CD4-positive, alpha-beta T cell treated with Interleukin-15 for 1 hour (primary cell): ENCODE measurements around the gene ALPL.
"Not testable (repeated sequence)": the region's sequence is repeated elsewhere in the genome, so short reads cannot be mapped to it uniquely, and the experiment has no call there.

Source experiments
- DNase-seq: peaks from one replicate; pipeline ENCODE4 v3.0.0-alpha.2; 2020

The ALPL gene

DNA sequence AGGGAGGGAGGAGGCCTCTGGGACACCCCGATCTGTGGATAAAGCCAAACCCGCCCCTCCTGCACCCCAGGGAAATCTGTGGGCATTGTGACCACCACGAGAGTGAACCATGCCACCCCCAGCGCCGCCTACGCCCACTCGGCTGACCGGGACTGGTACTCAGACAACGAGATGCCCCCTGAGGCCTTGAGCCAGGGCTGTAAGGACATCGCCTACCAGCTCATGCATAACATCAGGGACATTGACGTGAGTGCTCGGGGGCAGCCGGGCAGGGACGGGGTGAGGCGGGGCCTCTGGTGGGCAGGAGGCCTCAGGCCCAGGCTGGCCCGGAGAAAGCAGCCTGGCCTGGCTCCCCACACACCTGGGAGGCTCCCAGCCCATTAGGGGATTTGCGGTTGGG is 54.7 kb downstream of the ALPL start:
- no peak for DNase-seq

DNA sequence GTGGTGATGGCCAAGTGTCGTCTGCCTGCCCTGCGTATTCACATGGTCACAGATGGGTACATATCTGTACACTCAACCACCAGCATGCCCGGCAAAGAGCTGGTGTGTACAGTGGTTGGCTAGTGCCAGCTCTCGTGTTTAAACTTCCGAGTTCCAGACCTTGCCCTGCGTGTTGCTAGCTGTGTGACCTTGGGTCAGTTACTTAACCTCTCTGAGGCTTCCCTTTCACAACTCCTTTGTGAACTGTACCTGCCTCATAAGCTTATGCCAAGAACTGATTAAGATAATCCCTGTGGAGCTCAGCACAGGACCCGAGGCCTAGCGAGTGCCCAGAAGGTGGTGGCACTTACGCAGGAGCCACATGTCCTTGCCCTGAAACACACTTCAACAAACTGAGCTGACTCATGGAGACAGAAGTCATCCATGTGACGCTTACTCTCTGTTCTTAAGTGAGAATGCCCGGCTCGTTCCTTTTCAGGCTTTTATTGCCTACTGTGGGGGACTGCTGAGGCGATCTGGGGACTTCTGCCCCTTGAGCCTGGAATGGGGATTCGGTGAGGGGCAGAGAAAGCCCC is 55.4 kb downstream of the ALPL start:
- DNase-seq: no peak

DNA sequence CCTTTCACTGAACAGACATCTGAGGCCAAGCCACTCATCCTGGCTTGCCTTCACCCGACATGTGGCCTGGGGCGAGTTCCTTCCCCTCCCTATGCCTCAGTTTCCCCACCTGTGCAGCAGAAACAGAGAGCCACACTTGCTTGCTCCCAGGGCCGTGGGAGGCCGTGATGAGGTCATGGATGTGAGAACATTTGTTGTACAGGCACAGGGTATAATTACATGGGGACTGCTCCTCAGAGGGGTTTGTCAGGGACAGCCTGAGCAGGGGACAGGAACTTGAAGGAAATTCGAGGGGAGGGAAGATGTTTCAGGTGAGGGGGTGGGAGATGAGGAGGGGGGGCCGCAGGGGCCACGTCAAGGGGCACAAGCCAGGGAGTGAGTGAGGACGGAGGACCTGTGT is 56.1 kb downstream of the ALPL start:
- DNase-seq: no peak

DNA sequence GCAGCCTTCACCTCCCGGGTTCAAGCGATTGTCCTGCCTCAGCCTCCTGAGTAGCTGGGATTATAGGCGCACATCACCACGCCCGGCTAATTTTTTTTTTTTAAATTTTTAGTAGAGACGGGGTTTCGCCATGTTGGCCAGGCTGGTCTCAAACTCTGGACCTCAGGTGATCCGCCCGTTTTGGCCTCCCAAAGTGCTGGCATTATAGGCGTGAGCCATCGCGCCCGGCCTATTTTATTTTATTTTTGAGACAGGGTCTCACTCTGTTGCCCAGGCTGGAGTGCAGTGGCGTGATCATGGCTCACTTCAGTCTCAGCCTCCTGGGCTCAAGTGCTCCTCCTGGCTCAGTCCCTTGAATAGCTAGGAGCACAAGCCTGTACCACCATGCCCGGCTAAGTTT is 57.1 kb downstream of the ALPL start:
- not testable (repeated sequence) for DNase-seq

DNA sequence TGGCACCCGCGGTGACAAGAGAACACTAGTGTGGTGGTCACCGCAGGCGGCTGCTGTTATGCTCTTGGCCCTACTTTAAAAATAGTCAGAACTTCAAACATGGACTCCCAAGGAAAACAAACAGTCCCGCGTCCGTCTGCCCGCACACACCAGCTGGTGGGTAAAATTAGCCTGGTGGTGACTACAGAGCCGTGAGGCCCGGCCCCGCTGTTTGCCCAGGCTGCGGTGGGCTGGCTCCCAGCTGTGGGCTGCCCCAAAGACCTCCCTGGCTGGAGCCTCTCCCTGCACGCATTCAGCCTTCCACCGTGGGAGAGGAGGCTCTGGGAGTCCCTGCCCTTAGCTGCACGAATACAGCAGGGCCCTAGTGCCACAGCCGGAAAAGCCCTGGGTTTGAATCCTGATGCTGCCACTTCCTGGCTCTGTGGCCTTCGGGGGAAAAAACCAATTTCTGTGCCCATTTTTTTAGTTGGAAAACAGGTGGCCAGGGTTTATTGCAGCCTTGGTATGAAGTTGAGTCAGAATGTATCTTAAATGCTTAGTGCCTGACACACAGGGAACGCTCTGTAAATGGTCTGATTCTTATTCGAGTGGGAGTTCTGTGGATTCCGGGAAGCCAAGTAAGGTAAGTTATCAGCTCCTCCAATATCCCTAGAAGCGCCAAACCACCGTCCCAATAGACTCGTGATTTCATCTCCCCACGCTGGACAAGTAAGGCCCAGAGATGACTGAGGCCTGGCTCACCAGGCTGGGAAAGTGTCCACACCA is 58.2 kb downstream of the ALPL start:
- no peak for DNase-seq

DNA sequence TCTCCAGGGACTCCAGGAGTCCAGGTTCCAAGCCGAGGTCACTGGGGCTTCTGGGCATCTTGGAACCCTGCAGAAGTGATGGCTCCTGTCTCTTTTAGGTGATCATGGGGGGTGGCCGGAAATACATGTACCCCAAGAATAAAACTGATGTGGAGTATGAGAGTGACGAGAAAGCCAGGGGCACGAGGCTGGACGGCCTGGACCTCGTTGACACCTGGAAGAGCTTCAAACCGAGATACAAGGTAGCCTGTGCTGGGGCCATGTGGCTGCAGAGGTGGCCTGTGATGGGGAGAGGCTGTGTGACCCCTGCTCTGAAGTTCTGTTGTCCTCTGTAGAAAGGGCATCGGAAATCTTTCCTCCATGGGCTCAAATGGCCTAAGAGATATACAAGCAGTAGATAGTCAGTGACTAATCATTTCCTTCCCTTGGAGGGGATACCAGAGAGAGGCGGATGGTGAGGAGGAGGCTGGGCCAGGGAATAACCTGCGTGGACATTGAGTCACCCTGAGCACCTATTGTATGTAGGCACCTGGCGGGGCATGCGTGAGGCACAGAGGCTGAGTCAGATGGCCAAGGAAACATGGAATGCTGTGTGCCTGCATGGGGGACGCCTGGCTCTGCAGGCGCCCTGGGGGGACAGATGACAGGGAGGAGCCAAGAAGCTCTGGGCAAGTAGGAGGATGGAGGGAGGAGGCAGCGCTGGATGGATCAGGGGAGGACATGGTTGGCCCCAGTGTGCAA is 59.0 kb downstream of the ALPL start:
- no peak for DNase-seq

DNA sequence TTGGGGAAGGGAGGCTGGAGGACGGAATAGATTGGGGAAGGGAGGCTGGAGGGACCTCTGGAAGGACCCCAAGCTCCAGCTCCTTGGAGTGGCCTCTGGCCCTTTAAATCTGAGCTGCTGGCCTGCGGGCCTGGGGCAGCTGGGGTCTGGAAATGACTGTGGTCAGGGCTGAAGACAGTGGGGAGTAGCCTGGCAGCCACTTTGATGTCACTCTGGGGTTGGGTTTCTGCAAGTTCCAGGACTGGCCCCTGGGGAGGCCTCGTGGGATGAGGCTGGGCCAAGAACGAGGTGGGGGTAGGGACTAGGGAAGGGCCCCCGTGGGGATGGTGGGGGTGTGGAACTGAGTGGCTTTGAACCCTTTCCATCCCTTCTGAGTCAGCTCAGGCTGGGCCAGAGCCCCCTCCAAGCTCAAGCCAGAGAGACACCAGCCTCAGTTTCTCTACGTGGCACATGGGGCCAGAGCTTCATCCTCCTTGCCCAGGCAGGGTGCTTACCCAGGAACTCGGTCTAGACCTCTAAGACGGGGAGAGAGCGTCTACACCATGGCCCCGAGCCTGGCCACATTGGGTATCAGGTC is 59.7 kb downstream of the ALPL start:
- DNase-seq: no peak

DNA sequence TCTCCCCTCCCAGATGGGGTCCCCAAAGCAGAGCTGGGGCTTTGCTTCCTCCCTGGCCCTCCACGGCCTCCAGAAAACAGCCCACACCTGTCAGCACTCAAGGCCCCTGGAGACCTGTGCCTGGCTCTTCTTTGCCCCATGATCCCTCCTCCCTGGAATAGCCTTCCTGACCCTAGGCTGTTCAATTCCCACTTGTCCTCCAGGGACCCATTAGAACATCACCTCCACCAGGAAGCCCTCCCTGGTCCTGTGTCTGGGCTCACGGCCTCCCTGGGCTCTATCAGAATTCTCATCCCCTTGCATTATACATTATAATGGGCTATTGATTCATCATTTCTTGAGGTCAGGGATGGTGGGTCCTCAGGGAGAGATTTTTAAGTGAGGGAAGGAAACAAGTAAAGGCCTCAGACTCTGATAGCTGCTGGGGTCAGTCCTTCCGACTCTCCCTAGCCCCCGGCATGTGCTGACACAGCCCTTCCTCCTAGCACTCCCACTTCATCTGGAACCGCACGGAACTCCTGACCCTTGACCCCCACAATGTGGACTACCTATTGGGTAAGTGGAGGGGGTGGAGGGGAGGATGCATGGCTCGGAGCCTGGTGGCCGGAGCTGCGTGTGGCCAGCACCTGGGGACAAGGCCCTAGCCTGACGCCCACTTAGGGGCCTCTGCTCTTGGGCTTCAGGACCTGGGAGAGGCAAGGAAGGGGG is 60.8 kb downstream of the ALPL start:
- DNase-seq: no peak

DNA sequence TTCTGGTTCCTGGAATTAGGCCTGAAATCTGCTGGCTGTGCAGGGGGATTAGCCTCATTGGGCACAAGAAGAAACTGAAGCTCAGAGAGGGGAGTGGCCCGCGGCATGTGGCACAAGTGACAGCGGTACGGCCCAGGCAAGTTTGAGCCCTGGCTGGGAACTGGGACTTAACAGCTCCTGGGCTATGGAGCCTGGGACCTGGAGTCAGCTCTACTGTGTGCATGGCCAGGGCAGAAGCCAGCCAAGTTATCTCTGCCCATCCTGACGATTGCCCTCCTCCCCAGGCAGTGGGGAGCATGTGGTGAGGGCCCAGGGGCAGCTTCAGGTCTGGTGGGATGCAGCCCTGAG is 61.3 kb downstream of the ALPL start:
- DNase-seq: no peak

DNA sequence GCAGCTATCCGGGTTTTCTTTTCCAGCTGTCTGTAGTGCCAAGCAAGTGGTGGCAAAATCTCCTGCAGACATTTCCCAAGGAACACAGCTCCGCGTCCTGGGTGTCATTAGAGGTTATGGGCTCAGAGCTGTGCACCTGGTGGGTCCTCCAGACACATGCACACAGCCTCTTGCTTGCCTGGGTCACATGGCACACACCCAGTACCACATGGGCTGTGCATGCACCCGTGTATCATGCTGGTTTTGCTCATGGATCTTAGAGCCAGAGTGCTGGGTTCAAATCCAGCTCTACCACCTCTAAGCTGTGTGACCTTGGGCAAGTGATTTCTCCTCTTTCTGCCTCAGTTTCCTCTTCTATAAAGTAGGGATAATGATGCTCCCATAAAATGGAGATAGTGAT is 61.7 kb downstream of the ALPL start:
- DNase-seq: no peak

DNA sequence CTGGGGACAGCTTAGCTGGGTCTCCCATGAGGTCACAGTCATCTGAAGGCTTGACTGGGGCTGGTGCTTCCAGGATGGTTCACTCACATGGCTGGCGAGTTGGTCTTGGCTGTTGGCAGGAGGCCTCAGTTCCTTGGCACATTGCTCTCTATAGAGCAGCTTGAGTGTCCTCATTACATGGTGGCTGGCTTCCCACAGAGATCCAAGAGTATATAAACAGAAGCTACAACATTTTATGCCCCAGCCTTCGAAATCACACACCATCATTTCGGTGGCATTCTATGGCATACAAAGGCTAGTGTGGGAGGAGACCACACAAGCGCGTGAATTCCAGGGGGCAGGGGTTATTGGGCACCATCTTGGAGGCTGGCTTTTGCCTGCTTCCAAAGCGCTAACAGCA is 63.0 kb downstream of the ALPL start:
- no peak for DNase-seq

DNA sequence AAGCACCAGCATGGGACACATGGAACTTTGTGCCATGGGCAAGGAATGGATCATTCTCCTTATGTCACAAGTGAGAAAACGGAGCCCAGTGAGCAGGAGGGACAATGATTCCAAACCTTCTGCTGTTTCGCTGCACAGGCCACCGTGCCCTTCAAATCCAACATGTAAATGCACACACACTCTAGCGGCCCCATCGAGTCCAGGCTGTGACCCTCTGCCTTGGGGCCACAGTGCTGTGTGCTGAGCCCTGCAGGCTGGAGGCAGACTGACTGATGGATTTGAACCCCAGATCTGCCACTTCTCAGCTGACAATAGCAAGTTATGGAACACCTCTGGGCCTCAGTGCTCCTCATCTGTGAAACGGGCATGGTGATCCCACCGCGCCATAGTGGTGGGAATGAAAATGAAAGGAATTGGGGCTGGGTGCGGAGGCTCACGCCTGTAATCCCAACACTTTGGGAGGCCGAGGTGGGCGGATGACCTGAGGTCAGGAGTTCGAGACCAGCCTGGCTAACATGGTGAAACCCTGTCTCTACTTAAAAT is 63.6 kb downstream of the ALPL start:
- DNase-seq: no peak

DNA sequence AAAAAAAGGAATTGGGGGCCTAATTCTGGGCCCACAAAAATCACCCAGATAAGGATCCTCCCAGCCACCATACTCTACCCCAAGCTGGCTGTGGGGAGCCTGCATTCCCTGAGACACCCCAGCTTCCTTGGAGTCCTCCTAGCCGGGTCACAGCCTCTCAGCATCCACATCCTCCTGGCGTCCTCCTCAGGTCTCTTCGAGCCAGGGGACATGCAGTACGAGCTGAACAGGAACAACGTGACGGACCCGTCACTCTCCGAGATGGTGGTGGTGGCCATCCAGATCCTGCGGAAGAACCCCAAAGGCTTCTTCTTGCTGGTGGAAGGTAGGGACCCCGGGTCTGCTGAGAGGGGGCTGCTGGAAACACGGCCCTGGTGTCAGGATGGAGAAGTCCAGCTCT is 64.3 kb downstream of the ALPL start:
- DNase-seq: no peak

DNA sequence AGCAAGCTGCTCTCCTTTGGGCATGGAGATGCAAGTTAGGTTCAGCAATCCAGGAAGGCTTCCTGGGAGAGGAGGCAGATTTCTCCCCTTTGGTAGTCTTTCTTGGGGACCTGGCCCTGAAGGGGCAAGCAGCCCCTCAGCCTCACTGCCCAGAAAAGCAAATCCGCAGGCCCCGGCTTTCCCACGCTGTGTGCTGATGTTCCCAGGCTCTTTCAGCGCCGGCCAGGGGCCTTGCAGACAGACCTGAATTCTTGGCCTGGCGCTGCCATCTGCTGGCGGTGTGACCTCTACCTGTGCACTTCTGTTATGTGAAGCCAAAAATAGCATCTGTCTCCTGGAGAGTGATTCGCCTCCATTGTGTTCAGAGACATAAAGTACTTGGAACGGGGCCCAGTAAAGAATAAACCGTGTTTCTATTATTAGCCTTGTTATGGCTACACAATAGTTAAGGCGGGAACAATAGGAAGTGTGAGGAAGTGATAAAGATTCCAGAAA is 64.8 kb downstream of the ALPL start:
- DNase-seq: no peak

DNA sequence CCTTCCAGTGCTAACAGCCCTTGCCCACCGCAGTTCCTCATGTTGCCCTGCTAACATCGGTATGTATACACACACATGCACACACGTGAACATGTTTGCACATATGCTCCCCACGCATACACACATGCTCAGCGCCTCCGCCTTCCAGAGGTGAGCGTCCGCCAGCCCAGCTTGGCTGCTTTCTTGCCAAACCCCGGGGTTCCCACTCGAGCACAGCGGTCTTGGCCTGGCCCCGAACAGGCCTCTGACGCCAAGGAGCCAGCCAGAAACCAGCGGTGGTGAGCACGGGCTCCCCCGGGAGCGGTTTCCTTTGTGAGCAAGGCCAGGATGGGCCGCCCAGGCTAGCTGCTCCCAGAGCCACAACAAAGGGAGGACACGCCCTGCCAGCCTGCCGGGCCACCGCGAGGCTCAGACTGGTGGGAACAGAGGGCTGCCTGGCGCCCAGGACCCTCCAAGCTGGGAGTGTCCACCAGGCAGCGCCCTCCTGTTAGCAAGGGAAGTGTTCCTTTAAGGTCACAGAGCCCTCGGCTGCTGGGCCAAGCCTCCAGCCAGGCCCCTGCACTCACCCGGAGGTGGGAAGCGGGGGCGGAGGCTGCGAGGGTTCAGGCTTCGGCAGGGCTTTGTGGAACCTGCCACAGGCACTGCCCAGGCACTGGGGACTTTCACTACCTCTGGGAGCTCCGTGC is 65.4 kb downstream of the ALPL start:
- DNase-seq: no peak

DNA sequence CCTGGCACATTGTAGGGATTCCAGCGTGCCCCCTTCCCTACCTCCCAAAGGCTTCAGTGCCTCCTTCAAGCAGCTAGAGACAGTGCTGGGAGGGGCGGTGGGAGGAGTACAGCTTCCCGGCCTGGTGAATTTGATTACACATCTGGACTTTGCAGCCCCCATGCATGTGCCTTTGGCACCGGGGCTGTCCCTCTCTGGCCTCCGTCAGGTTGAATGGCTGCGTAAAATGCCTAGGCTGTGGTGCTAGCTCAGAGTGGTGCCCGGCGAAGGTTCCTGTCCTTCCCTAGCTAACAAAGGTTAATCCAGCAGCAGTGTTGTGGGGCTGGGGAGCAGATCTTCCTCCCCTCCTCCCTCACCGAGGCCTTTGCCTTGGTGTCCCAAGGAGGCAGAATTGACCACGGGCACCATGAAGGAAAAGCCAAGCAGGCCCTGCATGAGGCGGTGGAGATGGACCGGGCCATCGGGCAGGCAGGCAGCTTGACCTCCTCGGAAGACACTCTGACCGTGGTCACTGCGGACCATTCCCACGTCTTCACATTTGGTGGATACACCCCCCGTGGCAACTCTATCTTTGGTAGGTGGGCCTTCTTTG is 66.2 kb downstream of the ALPL start:
- no peak for DNase-seq

DNA sequence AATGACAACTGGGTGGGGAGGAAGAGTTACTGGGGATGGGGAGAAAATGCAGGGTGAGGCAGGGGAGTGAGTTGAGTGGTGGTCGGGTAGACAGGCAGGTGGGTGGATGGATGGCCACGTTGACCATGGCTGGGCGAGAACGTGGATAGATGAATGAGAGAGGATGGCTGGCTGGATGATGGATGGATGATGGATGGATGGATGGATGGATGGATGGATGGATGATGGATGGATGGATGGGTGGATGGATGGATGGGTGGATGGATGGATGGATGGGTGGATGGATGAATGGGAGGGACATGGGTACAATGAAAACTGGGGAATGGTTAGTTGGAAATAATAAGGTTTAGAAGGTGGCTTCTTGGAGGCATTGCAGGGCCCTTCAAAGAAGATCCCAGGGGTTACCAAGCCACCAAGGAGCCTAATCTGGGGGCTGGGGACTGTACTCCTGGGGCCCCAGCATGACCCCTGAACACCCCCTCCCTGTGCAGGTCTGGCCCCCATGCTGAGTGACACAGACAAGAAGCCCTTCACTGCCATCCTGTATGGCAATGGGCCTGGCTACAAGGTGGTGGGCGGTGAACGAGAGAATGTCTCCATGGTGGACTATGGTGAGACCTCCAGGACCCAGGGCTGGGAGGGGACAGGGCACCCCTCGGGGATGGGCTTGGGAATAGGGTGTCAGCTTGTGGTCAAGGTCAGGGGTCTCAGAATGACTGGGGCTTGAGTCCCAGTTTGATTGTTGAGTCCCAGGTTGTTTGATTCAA is 67.0 kb downstream of the ALPL start:
- no peak for DNase-seq

DNA sequence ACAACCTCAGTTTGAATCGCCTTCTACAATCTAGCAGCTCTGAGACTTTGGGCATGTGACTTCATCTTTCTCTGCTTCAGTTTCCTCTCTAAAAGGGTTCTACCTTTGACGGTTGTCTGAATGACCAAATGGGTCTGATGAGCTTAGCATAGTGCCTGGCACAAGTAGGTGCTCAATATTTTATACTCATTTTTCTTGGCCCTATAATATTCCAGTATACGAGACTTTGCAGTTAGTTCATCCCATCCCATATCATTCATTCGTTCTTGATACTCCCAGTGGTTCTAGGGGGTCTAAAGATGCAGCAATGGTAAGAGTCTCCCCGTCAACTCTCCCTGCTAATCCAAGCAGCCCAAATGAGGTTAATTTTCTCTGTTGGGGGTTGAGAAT is 67.6 kb downstream of the ALPL start:
- DNase-seq: no peak

DNA sequence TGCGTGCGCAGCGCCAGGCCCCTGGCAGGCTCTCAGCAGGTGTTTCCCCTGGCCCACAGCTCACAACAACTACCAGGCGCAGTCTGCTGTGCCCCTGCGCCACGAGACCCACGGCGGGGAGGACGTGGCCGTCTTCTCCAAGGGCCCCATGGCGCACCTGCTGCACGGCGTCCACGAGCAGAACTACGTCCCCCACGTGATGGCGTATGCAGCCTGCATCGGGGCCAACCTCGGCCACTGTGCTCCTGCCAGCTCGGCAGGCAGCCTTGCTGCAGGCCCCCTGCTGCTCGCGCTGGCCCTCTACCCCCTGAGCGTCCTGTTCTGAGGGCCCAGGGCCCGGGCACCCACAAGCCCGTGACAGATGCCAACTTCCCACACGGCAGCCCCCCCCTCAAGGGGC is 68.1 kb downstream of the ALPL start:
- no peak for DNase-seq

DNA sequence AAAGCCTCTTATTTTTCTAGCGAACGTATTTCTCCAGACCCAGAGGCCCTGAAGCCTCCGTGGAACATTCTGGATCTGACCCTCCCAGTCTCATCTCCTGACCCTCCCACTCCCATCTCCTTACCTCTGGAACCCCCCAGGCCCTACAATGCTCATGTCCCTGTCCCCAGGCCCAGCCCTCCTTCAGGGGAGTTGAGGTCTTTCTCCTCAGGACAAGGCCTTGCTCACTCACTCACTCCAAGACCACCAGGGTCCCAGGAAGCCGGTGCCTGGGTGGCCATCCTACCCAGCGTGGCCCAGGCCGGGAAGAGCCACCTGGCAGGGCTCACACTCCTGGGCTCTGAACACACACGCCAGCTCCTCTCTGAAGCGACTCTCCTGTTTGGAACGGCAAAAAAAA is 68.7 kb downstream of the ALPL start:
- DNase-seq: no peak

DNA sequence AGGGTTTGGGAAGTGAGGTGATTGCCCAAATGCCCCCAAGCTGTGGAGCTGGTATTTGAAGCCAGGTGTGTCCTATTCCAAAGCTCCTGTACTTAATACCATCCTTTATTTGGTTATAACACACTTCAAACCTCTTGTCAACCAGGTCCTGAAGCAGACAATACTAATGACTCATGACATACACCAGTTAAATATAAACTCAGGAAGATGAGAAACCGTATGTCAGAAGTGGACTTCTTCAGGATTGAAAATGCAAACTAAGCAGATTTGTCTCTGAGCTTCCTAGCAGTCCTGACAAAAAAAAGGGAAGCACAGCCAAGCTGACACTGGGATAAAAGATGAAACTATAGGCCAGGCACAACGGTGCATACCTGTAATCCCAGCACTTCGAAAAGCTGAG is 70.6 kb downstream of the ALPL start:
- no peak for DNase-seq
